IMR-90 (cell line): ENCODE measurements around the gene POLR2C. TPM values are rescaled to one million over a fixed set of nuclear protein-coding genes. Genes with fewer than 3 reads are reported as not detected.

Source experiments
- ATAC-seq: fragments of 200-7000 bp; cut with Tn5 transposase; 2 replicates; pipeline ENCODE4 v1.9.1; 2020; ENCODE audit warnings: low read depth, mild to moderate bottlenecking, moderate library complexity
- BruUV-seq: library from RNA; stranded (reverse); fragments of 400-500 nt; replicated peaks from 2 replicates; lab custom pipeline; 2021; lab: Mats Ljungman, UMichigan
- CTCF ChIA-PET: fragments of 300-600 bp; formaldehyde crosslinking; extraction: SDS; loops from one replicate; lab custom pipeline; 2021; ENCODE audit warnings: antibody characterized with exemption; lab: Yijun Ruan, JAX
- POLR2A ChIA-PET: fragments of 300-600 bp; sonication (Branson Sonifier 250); formaldehyde crosslinking; loops from one replicate; lab custom pipeline; 2022; ENCODE audit warnings: antibody characterized with exemption; ENCODE audit not compliant: unreplicated experiment; lab: Charles Lee
- DNase-seq: peaks from one replicate; pipeline ENCODE4 v3.0.0; 2013
- H2AFZ ChIP-seq: replicated peaks from 2 replicates; pipeline ENCODE3; 2013; ENCODE audit warnings: low read length, mild to moderate bottlenecking; ENCODE audit not compliant: poor library complexity
- H2AK5ac ChIP-seq: 2 replicates; pipeline ENCODE4 v1.6.1; 2013; ENCODE audit warnings: low read depth, low read length, inconsistent platforms
- H2AK9ac ChIP-seq: replicated peaks from 2 replicates; pipeline ENCODE3; 2013; ENCODE audit warnings: mild to moderate bottlenecking, low read depth, low read length, moderate library complexity; ENCODE audit not compliant: poor library complexity
- H2BK120ac ChIP-seq: 2 replicates; pipeline ENCODE4 v1.6.1; 2013; ENCODE audit warnings: low read depth, low read length, inconsistent platforms
- H2BK15ac ChIP-seq: 3 replicates; pipeline ENCODE4 v1.6.1; 2013; ENCODE audit warnings: low read depth, low read length, inconsistent platforms
- H2BK20ac ChIP-seq: 2 replicates; pipeline ENCODE4 v1.6.1; 2013; ENCODE audit warnings: low read depth, mild to moderate bottlenecking, inconsistent platforms, low read length, moderate library complexity
- H2BK5ac ChIP-seq: 2 replicates; pipeline ENCODE4 v1.6.1; 2013; ENCODE audit warnings: mild to moderate bottlenecking, low read depth, low read length, inconsistent platforms; ENCODE audit not compliant: poor library complexity, severe bottlenecking
- H3K14ac ChIP-seq: replicated peaks from 2 replicates; pipeline ENCODE4 v1.6.1; 2013; ENCODE audit warnings: low read depth, low read length, inconsistent platforms
- H3K18ac ChIP-seq: 2 replicates; pipeline ENCODE4 v1.6.1; 2013; ENCODE audit warnings: low read depth, low read length, control low read depth
- H3K23ac ChIP-seq: 2 replicates; pipeline ENCODE4 v1.6.1; 2013; ENCODE audit warnings: low read depth, low read length, inconsistent platforms
- H3K27ac ChIP-seq: 2 replicates; pipeline ENCODE4 v1.5.1; 2013; ENCODE audit warnings: mild to moderate bottlenecking, control low read depth, low read length; ENCODE audit not compliant: insufficient read depth
- H3K27me3 ChIP-seq: 2 replicates; pipeline ENCODE4 v1.6.1; 2013; ENCODE audit warnings: low read length; ENCODE audit not compliant: control insufficient read depth, insufficient read depth
- H3K36me3 ChIP-seq: 2 replicates; pipeline ENCODE4 v1.6.1; 2013; ENCODE audit warnings: low read length, mixed read lengths; ENCODE audit not compliant: control insufficient read depth, insufficient read depth
- H3K4ac ChIP-seq: 2 replicates; pipeline ENCODE4 v1.6.1; 2013; ENCODE audit warnings: low read depth, low read length, inconsistent platforms
- H3K4me1 ChIP-seq: 2 replicates; pipeline ENCODE4 v1.6.1; 2013; ENCODE audit warnings: low read length, mixed read lengths; ENCODE audit not compliant: control insufficient read depth, insufficient read depth
- H3K4me2 ChIP-seq: 2 replicates; pipeline ENCODE4 v1.6.1; 2013; ENCODE audit warnings: low read depth, mild to moderate bottlenecking, control low read depth, low read length, moderate library complexity
- H3K4me3 ChIP-seq: 2 replicates; pipeline ENCODE4 v1.5.1; 2013; ENCODE audit warnings: low read depth, mild to moderate bottlenecking, control low read depth, low read length, moderate library complexity; ENCODE audit not compliant: insufficient read depth
- H3K56ac ChIP-seq: 2 replicates; pipeline ENCODE4 v1.6.1; 2013; ENCODE audit warnings: low read length, inconsistent platforms; ENCODE audit not compliant: insufficient read depth; ENCODE audit errors: extremely low read depth
- H3K79me1 ChIP-seq, 2 experiments: 2 replicates each; pipeline ENCODE4 v1.6.1; 2013; ENCODE audit warnings: low read length in 2 of 2, inconsistent platforms in 1 of 2, low read depth in 1 of 2
- H3K9ac ChIP-seq: 2 replicates; pipeline ENCODE4 v1.6.1; 2013; ENCODE audit warnings: low read depth, low read length, control low read depth
- H3K9me1 ChIP-seq: 2 replicates; pipeline ENCODE4 v1.6.1; 2013; ENCODE audit warnings: low read length, inconsistent platforms; ENCODE audit not compliant: insufficient read depth
- H3K9me3 ChIP-seq: 2 replicates; pipeline ENCODE4 v1.6.1; 2013; ENCODE audit warnings: low read length; ENCODE audit not compliant: control insufficient read depth, insufficient read depth
- H4K20me1 ChIP-seq: 2 replicates; pipeline ENCODE4 v1.6.1; 2013; ENCODE audit warnings: low read length, inconsistent platforms; ENCODE audit not compliant: insufficient read depth
- H4K5ac ChIP-seq: 2 replicates; pipeline ENCODE4 v1.6.1; 2013; ENCODE audit warnings: mild to moderate bottlenecking, low read depth, low read length, control low read depth
- H4K8ac ChIP-seq, 2 experiments: 2 replicates each; pipeline ENCODE4 v1.6.1; 2013; ENCODE audit warnings: low read depth in 2 of 2, low read length in 2 of 2, control low read depth in 1 of 2, inconsistent platforms in 1 of 2
- H4K91ac ChIP-seq: 2 replicates; pipeline ENCODE4 v1.6.1; 2013; ENCODE audit warnings: low read depth, low read length, inconsistent platforms; ENCODE audit not compliant: insufficient read depth
- NFE2L2 ChIP-seq: fragments of 150-350 bp; IDR thresholded peaks from 2 replicates; pipeline ENCODE4 v1.6.1; 2016; ENCODE audit warnings: low read depth, mild to moderate bottlenecking, low read length
- SMC3 ChIP-seq: fragments of 150-350 bp; IDR thresholded peaks from 2 replicates; pipeline ENCODE4 v1.6.1; 2016; ENCODE audit warnings: low read depth, mild to moderate bottlenecking, antibody characterized with exemption, low read length, moderate library complexity
- WGBS, 2 experiments: methylation state at CpG; one replicate each; pipeline versions ENCODE4 v1.1.5 to v1.1.7; 2013; ENCODE audit warnings: missing lambda C conversion rate in 2 of 2; ENCODE audit not compliant: insufficient read length in 1 of 2; ENCODE audit errors: extremely low coverage in 2 of 2; 5-methylcytosine and 5-hydroxymethylcytosine counted together
- dilution Hi-C: fragments of 300-500 bp; cut with HindIII; formaldehyde crosslinking; loops from one replicate; pipeline ENCODE4 v1.14.3; 2018; ENCODE audit warnings: low sequenced_read_pairs; ENCODE audit not compliant: unreplicated experiment
- in situ Hi-C: fragments of 300-500 bp; cut with MboI; formaldehyde crosslinking; loops from 3 replicates; pipeline ENCODE4 v1.14.3; 2019; ENCODE audit warnings: low sequenced_read_pairs, inconsistent platforms, mixed read lengths
- intact Hi-C: fragments of 100-400 bp; cut with micrococcal nuclease; formaldehyde crosslinking; loops from 2 replicates; pipeline ENCODE4 v1.10.0; 2022
- polyA plus RNA-seq, 3 experiments: library from polyadenylated mRNA; depleted of rRNA; stranded (reverse); fragments of >200 nt; gene quantifications; 2 replicates each; pipeline ENCODE4 v1.2.3, GENCODE V29; 2012; ENCODE audit warnings: low replicate concordance in 1 of 3
- total RNA-seq: library from RNA; depleted of rRNA; stranded (reverse); fragments of >200 nt; gene quantifications from 2 replicates; pipeline ENCODE4 v1.2.3, GENCODE V29; 2012

The POLR2C gene
- total and polyA plus RNA-seq, 2 of the 4 experiments (the other 2 are of a cell fraction) = 137 to 340 TPM

- in situ Hi-C loops = no loop called here
- H3K14ac ChIP-seq = no peak overlapping the region
- peaks cover 4% of the 10 kb centered on the region for H3K4me1 ChIP-seq
- no peak overlapping the region for H2AK9ac ChIP-seq
- no peak overlapping the region for H3K9ac ChIP-seq
- ChIA-PET POLR2A (no interaction called here), CTCF (no interaction called here)
- H4K8ac ChIP-seq = no peak overlapping the region
- no peak overlapping the region for H2BK20ac ChIP-seq
- H3K4me3 ChIP-seq = no peak overlapping the region
- H2AK5ac ChIP-seq = no peak overlapping the region
- no peak overlapping the region for H3K27ac ChIP-seq
- H4K20me1 ChIP-seq = peaks cover 17% of the 10 kb centered on the region; the same call in 1 of the 2 replicates
- no peak overlapping the region for H3K23ac ChIP-seq
- peaks cover 68% of the 10 kb centered on the region for H3K36me3 ChIP-seq
- H3K9me1 ChIP-seq = no peaks in the 10 kb centered on the region
- no peak overlapping the region for H2AFZ ChIP-seq
- no peak overlapping the region for H3K18ac ChIP-seq
- no peak overlapping the region for H3K4ac ChIP-seq
- no peak overlapping the region for H3K56ac ChIP-seq
- H2BK15ac ChIP-seq = no peak overlapping the region
- no CpG with 5 or more reads among the region's 2 CpGs for WGBS, 2 experiments
- no TSS peak for BruUV-seq
- peaks cover 18 to 43% of the 10 kb centered on the region in 2 experiments for H3K79me1 ChIP-seq
- no peak overlapping the region for H4K5ac ChIP-seq
- dilution Hi-C loops = no loop called here
- intact Hi-C loops = no loop called here
- H3K4me2 ChIP-seq = no peak overlapping the region
- H4K91ac ChIP-seq = no peak overlapping the region
- no peak for TF ChIP-seq NFE2L2
- TF ChIP-seq SMC3 = no peak
- no peaks in the 10 kb centered on the region for H3K27me3 ChIP-seq
- no peak overlapping the region for H2BK120ac ChIP-seq
- no peak for ATAC-seq
- H2BK5ac ChIP-seq = no peak overlapping the region
- no peak for DNase-seq
- H3K9me3 ChIP-seq = no peaks in the 10 kb centered on the region
Measured at GRCh38 chr16:57468346-57468745, 5.9 kb downstream of the POLR2C start.
